Loucy (cell line): Measurements from ENCODE around the gene DTL.

Experiments used
- H2AFZ ChIP-seq: fragments of 200-600 bp; sonication (generic); 2 replicates; pipeline ENCODE4 v1.6.0; 2016; ENCODE audit warnings: antibody characterized with exemption, mild to moderate bottlenecking, low read length, moderate library complexity
- H3F3A ChIP-seq: fragments of 200-600 bp; 2 replicates; pipeline ENCODE4 v1.6.0; 2016; ENCODE audit warnings: antibody characterized with exemption, low read depth, mild to moderate bottlenecking
- H3K27me3 ChIP-seq: fragments of 200-600 bp; sonication (generic); 2 replicates; pipeline ENCODE4 v1.6.1; 2014; ENCODE audit warnings: low read length, mild to moderate bottlenecking; ENCODE audit not compliant: insufficient read depth, poor library complexity, severe bottlenecking
- H3K36me3 ChIP-seq: fragments of 200-600 bp; sonication (generic); 2 replicates; pipeline ENCODE4 v1.6.1; 2016; ENCODE audit warnings: low read length; ENCODE audit not compliant: insufficient read depth
- H3K4me1 ChIP-seq: fragments of 200-600 bp; sonication (generic); 2 replicates; pipeline ENCODE4 v1.5.1; 2014; ENCODE audit warnings: low read length, mild to moderate bottlenecking; ENCODE audit not compliant: insufficient read depth, poor library complexity, severe bottlenecking
- H3K4me2 ChIP-seq: fragments of 200-600 bp; sonication (generic); 2 replicates; pipeline ENCODE4 v1.6.0; 2014; ENCODE audit warnings: antibody characterized with exemption, low read length, low read depth, mild to moderate bottlenecking; ENCODE audit not compliant: poor library complexity, severe bottlenecking
- H3K4me3 ChIP-seq: fragments of 200-600 bp; sonication (generic); 2 replicates; pipeline ENCODE4 v1.5.1; 2014; ENCODE audit warnings: low read length, mild to moderate bottlenecking, mixed read lengths; ENCODE audit not compliant: poor library complexity, severe bottlenecking
- H3K79me2 ChIP-seq: fragments of 200-600 bp; sonication (generic); 2 replicates; pipeline ENCODE4 v1.6.1; 2014; ENCODE audit warnings: low read length; ENCODE audit not compliant: insufficient read depth
- H3K9ac ChIP-seq: fragments of 200-600 bp; sonication (generic); 2 replicates; pipeline ENCODE4 v1.6.0; 2014; ENCODE audit warnings: mild to moderate bottlenecking, low read depth, low read length, moderate library complexity; ENCODE audit not compliant: poor library complexity, severe bottlenecking
- H3K9me2 ChIP-seq: fragments of 200-600 bp; sonication (generic); replicated peaks from 2 replicates; pipeline ENCODE4 v1.6.1; 2016; ENCODE audit warnings: low read depth, low read length, mixed read lengths
- H3K9me3 ChIP-seq: fragments of 200-600 bp; sonication (generic); 2 replicates; pipeline ENCODE4 v1.6.1; 2014; ENCODE audit warnings: mild to moderate bottlenecking, antibody characterized with exemption, low read length, low read depth; ENCODE audit not compliant: insufficient read depth
- H4K20me1 ChIP-seq: fragments of 200-600 bp; sonication (generic); 2 replicates; pipeline ENCODE4 v1.6.0; 2014; ENCODE audit warnings: antibody characterized with exemption, low read length, mild to moderate bottlenecking; ENCODE audit not compliant: insufficient read depth, poor library complexity, severe bottlenecking
- EZH2phosphoT487 ChIP-seq: fragments of 200-600 bp; IDR thresholded peaks from 2 replicates; pipeline ENCODE4 v1.6.1; 2018; ENCODE audit warnings: antibody characterized with exemption, mild to moderate bottlenecking, moderate library complexity, borderline replicate concordance
- TF ChIP-seq, protein P1 (sequence below): fragments of 200-600 bp; sonication (generic); conservative IDR thresholded peaks from 2 replicates; pipeline ENCODE4 v1.5.1; 2014; ENCODE audit warnings: mild to moderate bottlenecking, antibody characterized with exemption, low read length

The DTL gene

DNA sequence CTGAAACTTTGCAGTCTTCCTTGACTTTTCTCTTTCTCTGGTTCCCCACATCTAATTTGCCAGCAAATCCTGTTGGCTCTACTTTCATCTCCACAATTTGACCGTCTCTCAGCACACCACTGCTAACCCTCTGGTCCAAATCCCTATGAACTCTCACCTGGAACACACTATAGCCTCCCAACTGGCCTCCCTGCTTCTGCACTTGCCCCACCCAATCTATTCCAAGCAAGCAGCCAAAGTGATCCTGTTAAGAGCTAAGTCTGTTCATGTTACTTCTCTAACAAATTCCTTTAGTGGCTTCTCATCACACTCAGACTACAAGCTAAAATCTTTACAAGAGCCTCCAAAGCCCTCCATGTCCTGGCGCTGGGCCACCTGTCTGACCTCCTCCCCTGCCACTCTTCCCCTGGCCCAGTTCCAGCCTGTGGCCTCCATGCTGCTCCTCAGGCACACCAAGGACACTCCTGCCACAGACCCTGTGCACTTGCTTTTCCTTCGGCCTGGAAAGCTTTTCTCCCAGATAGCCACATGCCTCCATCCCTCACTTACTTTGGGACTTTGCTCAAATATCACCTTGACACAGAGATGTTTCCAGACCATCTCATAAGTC is 104.1 kb downstream of the DTL start:
- Histone ChIP-seq H3F3A (no peaks in the 10 kb centered on the region), H3K9me3 (no peaks in the 10 kb centered on the region), H3K4me2 (no peak overlapping the region), H4K20me1 (no peaks in the 10 kb centered on the region), H3K27me3 (no peaks in the 10 kb centered on the region), H3K9ac (no peak overlapping the region), H3K79me2 (no peaks in the 10 kb centered on the region), H3K4me1 (no peaks in the 10 kb centered on the region), H3K36me3 (no peaks in the 10 kb centered on the region), H2AFZ (no peak overlapping the region), H3K4me3 (no peak overlapping the region), H3K9me2 (no peaks in the 10 kb centered on the region)
- TF ChIP-seq, protein P1, sequence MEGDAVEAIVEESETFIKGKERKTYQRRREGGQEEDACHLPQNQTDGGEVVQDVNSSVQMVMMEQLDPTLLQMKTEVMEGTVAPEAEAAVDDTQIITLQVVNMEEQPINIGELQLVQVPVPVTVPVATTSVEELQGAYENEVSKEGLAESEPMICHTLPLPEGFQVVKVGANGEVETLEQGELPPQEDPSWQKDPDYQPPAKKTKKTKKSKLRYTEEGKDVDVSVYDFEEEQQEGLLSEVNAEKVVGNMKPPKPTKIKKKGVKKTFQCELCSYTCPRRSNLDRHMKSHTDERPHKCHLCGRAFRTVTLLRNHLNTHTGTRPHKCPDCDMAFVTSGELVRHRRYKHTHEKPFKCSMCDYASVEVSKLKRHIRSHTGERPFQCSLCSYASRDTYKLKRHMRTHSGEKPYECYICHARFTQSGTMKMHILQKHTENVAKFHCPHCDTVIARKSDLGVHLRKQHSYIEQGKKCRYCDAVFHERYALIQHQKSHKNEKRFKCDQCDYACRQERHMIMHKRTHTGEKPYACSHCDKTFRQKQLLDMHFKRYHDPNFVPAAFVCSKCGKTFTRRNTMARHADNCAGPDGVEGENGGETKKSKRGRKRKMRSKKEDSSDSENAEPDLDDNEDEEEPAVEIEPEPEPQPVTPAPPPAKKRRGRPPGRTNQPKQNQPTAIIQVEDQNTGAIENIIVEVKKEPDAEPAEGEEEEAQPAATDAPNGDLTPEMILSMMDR: no peak
- no peak for TF ChIP-seq EZH2phosphoT487

DNA sequence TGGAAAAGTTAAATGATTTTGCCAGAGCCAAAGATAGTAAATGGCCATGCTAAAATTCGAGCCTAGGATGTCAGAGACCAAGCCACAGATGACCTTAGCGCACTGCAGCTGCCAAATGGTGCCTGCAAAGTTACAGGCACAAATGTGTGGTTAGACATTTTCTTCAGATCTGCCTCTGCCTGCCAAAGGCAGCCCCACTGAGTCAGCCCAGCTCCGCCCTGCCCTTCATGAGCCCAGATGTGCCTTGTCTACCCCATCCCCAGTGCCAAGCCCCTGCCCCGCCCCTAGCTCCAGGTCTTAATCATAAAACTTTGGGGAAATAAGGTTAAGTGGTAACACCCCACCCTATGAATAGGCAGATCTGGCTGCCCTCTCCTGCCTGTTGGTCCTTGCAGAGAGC is 105.9 kb downstream of the DTL start:
- H3K9me2 ChIP-seq: no peaks in the 10 kb centered on the region
- H4K20me1 ChIP-seq: no peaks in the 10 kb centered on the region
- no peaks in the 10 kb centered on the region for H3K9me3 ChIP-seq
- no peak overlapping the region for H3K4me2 ChIP-seq
- H3K4me1 ChIP-seq: no peaks in the 10 kb centered on the region
- H3K9ac ChIP-seq: no peak overlapping the region
- H3K27me3 ChIP-seq: no peaks in the 10 kb centered on the region
- no peak overlapping the region for H3K4me3 ChIP-seq
- H3K36me3 ChIP-seq: no peaks in the 10 kb centered on the region
- no peaks in the 10 kb centered on the region for H3K79me2 ChIP-seq
- H3F3A ChIP-seq: no peaks in the 10 kb centered on the region
- TF ChIP-seq, protein P1: no peak
- no peak for TF ChIP-seq EZH2phosphoT487
- no peak overlapping the region for H2AFZ ChIP-seq

DNA sequence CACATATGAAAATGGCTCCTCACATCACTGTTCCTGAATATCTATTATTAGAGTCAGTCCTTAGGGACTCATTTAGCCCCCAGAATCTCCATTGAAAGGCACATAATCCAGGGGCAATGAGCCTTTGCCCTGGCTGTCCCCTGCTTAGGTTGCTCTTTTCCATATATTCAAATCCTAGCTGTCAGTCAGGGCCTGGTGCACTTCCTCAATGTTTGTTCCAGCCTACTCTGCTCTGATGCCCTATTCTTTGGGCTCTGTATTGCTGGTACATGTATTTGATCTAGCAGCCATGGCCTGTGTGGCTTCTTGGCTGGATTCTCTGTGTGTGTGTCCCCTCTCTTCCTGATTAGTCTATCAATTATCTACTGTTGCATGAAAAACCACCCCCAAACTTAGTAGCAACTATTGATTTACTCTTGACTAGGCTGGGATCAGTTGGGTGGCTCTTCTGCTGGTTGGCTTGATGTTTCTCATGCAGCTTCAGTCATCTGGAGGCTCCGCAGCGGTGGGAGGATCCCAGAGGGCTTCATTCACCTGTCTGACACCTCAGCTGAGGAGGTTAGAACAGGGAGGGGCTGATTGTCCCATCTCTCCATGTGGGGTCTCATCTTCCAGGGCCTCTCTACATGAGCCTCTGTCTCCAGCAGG is 107.5 kb downstream of the DTL start:
- Histone ChIP-seq H3K4me1 (no peaks in the 10 kb centered on the region), H3K4me3 (no peak overlapping the region), H3K9me2 (no peaks in the 10 kb centered on the region), H3K36me3 (no peaks in the 10 kb centered on the region), H4K20me1 (no peaks in the 10 kb centered on the region), H3K9ac (no peak overlapping the region), H3K79me2 (no peaks in the 10 kb centered on the region), H3K27me3 (no peaks in the 10 kb centered on the region), H3F3A (no peaks in the 10 kb centered on the region), H2AFZ (no peak overlapping the region), H3K4me2 (no peak overlapping the region), H3K9me3 (no peaks in the 10 kb centered on the region)
- TF ChIP-seq, protein P1: no peak
